ENCODE results near the gene CLEC7A.

DNA sequence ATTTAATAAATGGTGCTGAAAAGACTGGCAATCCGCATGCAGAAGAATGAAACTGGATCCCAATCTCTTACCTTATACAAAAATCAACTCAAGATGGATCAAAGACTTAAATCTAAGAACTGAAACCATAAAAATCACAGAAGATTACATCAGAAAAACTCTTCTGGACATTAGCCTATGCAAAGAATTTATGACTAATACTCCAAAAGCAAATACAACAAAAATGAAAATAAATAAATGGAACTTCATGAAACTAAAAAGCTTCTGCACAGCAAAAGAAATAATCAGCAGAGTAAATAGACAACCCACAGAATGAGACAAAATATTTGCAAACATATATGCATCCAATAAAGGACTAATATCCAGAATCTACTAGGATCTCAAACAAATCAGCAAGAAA lies 16.9 kb downstream of the CLEC7A start:
- TF ChIP-seq CTCF (IDR thresholded peaks at IDR 0.05; ENCODE audit: poor library complexity): no peak
- TF ChIP-seq EZH2 (IDR thresholded peaks at IDR 0.05; ENCODE audit: borderline replicate concordance): no peak

Data from hepatocyte (in vitro differentiated cells).